Measurements from ENCODE around the gene ARL15. TPM values are rescaled to one million over a fixed set of nuclear protein-coding genes. Genes with fewer than 3 reads are reported as not detected.

ARL15 gene
- total RNA-seq, 1 experiment from 2014 or later, result 13.0 TPM

GRCh38 chr5:54073131-54073530, 237.2 kb downstream of the ARL15 start:
- no peak overlapping the region for H3K27ac ChIP-seq (ENCODE audit: insufficient read length, low read depth, low read length)
- no peaks in the 10 kb centered on the region for H3K4me1 ChIP-seq (ENCODE audit: insufficient read depth, low read length)
- H4K91ac ChIP-seq (ENCODE audit: insufficient read length, low read depth, low read length), result no peak overlapping the region
- no peak overlapping the region for H2BK5ac ChIP-seq (ENCODE audit: insufficient read length, low read length)
- no peaks in the 10 kb centered on the region for H3K79me1 ChIP-seq (ENCODE audit: insufficient read depth, low read depth, low read length, poor library complexity, severe bottlenecking)
- peaks cover 0 to 4% (median 2%) of the 10 kb centered on the region in 3 experiments; a peak in 2 of 7 replicates for H3K36me3 Mint-ChIP-seq (ENCODE audit: insufficient read depth in 1 of 3, low read depth in 3 of 3)
- H3K23me2 ChIP-seq (ENCODE audit: insufficient read length, low read depth, low read length, poor library complexity, severe bottlenecking), result no peaks in the 10 kb centered on the region
- peaks cover 3 to 13% of the 10 kb centered on the region in 2 experiments for H3K4me1 Mint-ChIP-seq
- H3K9me3 ChIP-seq (ENCODE audit: control insufficient read depth, low read depth, low read length), result no peaks in the 10 kb centered on the region
- H2AK5ac ChIP-seq (ENCODE audit: insufficient read length, low read length), result no peak overlapping the region
- no peaks in the 10 kb centered on the region for H4K20me1 ChIP-seq (ENCODE audit: control insufficient read depth, insufficient read depth, insufficient read length)
- no peak overlapping the region for H3K23ac ChIP-seq (ENCODE audit: insufficient read length, low read depth, low read length)
- no peak overlapping the region for H3K4ac ChIP-seq (ENCODE audit: low read depth, low read length)
- no peak overlapping the region for H3K56ac ChIP-seq (ENCODE audit: insufficient read length, low read depth, low read length)
- H3K27ac Mint-ChIP-seq, result no peak overlapping the region
- TF ChIP-seq CTCF (conservative IDR thresholded peaks at IDR 0.05), result no peak
- no peak overlapping the region for H3K9ac ChIP-seq (ENCODE audit: extremely low read depth, insufficient read length, low read length)
- no peak overlapping the region for H4K8ac ChIP-seq (replicated peaks; ENCODE audit: insufficient read length, low read depth, low read length)
- no peak overlapping the region for H2BK20ac ChIP-seq (ENCODE audit: low read depth, low read length, poor library complexity, severe bottlenecking)
- no CpG with 5 or more reads among the region's 3 CpGs for WGBS (ENCODE audit: extremely low coverage, insufficient read length, low lambda C conversion rate)
- no peak overlapping the region for H3K4me3 Mint-ChIP-seq
- H3K9me3 Mint-ChIP-seq, result no peaks in the 10 kb centered on the region
- H4K5ac ChIP-seq (ENCODE audit: insufficient read length, low read depth, low read length), result no peak overlapping the region
- H3K27me3 Mint-ChIP-seq (ENCODE audit: low read depth), result no peaks in the 10 kb centered on the region
- no peak overlapping the region for H3K14ac ChIP-seq (ENCODE audit: insufficient read depth, low read length)
- no peak for DNase-seq
- no peak overlapping the region for H3K18ac ChIP-seq (ENCODE audit: insufficient read length, low read depth, low read length)
- no peaks in the 10 kb centered on the region for H3K79me2 ChIP-seq (ENCODE audit: insufficient read depth, low read length)
- H3K27me3 ChIP-seq (ENCODE audit: insufficient read depth, low read length), result no peaks in the 10 kb centered on the region
- H2AFZ ChIP-seq (ENCODE audit: low read length), result no peak overlapping the region
- no peak overlapping the region for H2BK15ac ChIP-seq (ENCODE audit: low read depth, low read length)
- no peak overlapping the region for H2BK12ac ChIP-seq (ENCODE audit: insufficient read length, low read depth, low read length)
- no peak overlapping the region for H3K4me2 ChIP-seq (ENCODE audit: insufficient read depth, insufficient read length, low read length)
- H2BK120ac ChIP-seq (ENCODE audit: low read depth, low read length, poor library complexity, severe bottlenecking), result no peak overlapping the region
- no peak overlapping the region for H3T11ph ChIP-seq (ENCODE audit: low read length)
